ENCODE measurements around the gene ATOH8. TPM values are rescaled to one million over a fixed set of nuclear protein-coding genes. Genes with fewer than 3 reads are reported as not detected.

Gene ATOH8
- total and polyA plus RNA-seq, 2 donors (not counting 3 experiments of a cell fraction or from before 2014, with no cell fraction given) = 10.3 to 12.8 TPM

GRCh38 chr2:85741833-85742455, 11.8 kb upstream of the ATOH8 start:
- Histone ChIP-seq H3K4me3 (replicated peaks in 1 of 3; ENCODE audit: insufficient read depth in 1 of 3, low read depth in 1 of 3, low read length in 3 of 3) (peak overlapping the region in 1 of 3 experiments; percentile 3), H3K79me2 (ENCODE audit: control insufficient read depth, insufficient read depth, low read length) (no peaks in the 10 kb centered on the region), H4K20me1 (replicated peaks; ENCODE audit: control insufficient read depth, extremely low read depth, insufficient read depth, low read length) (no peaks in the 10 kb centered on the region), H3K4me2 (ENCODE audit: insufficient read depth, low read length) (peak overlapping the region; percentile 18), H3K9ac (replicated peaks; ENCODE audit: extremely low read depth, insufficient read depth, low read length) (peak overlapping the region; percentile 90), H3K27me3 (ENCODE audit: control insufficient read depth in 2 of 2, insufficient read depth in 2 of 2, low read length in 2 of 2) (no peaks in the 10 kb centered on the region), H3K27ac (ENCODE audit: insufficient read depth, low read depth, low read length) (peak overlapping the region; percentile 97), H3K36me3 (ENCODE audit: control insufficient read depth in 2 of 2, extremely low read depth in 1 of 2, insufficient read depth in 2 of 2, low read length in 2 of 2) (no peaks in the 10 kb centered on the region), H3K9me1 (replicated peaks; ENCODE audit: control insufficient read depth, extremely low read depth, insufficient read depth, low read length) (no peaks in the 10 kb centered on the region), H2AFZ (ENCODE audit: low read depth, low read length) (peak overlapping the region; percentile 0), H3K4me1 (ENCODE audit: control insufficient read depth, extremely low read depth, insufficient read depth, low read length) (peaks cover 30% of the 10 kb centered on the region), H3K9me3 (replicated peaks; ENCODE audit: control insufficient read depth, insufficient read depth, low read length) (no peaks in the 10 kb centered on the region)
- dilution Hi-C loops (cut with MboI; ENCODE audit: extremely low pct_ligation_motif_present, low sequenced_read_pairs) (no loop called here), intact Hi-C loops (cut with micrococcal nuclease) (loop anchor here (1.0 kb wide), 3 partner anchors 8 to 30 kb away; no protein-coding TSS in a partner anchor)
- no peak for FAIRE-seq
- peak; percentile 87 for DNase-seq (ENCODE audit: low read depth, low spot score)
- CTCF ChIA-PET = interaction anchor here (0.9 to 3.6 kb wide), 17 partner anchors 9 to 147 kb away, joined by 3 to 32 read pairs (median 6); partner anchors contain the start of gene ATOH8
- TF ChIP-seq POLR2A (IDR thresholded peaks at IDR 0.05; ENCODE audit: low read depth, low read length) = no peak
- BruUV-seq (replicated peaks) = no TSS peak
- POLR2A ChIA-PET = interaction anchor here (2.0 to 2.2 kb wide), 2 partner anchors 12 to 30 kb away, joined by 5 to 14 read pairs; partner anchors contain the start of gene ATOH8

GRCh38 chr2:85743304-85743978, 10.3 kb upstream of the ATOH8 start:
- ChIA-PET POLR2A (interaction anchor here (2.2 kb wide), 1 partner anchor 29 kb away, joined by 14 read pairs; no protein-coding TSS in a partner anchor), CTCF (interaction anchor here (0.6 to 3.6 kb wide), 13 partner anchors 9 to 418 kb away, joined by 3 to 32 read pairs (median 7); partner anchors contain the start of gene ATOH8)
- FAIRE-seq (peak; percentile 43), DNase-seq (ENCODE audit: low read depth, low spot score) (peak; percentile 55)
- Histone ChIP-seq H3K4me2 (ENCODE audit: insufficient read depth, low read length) (peak overlapping the region; percentile 0), H3K27ac (ENCODE audit: insufficient read depth, low read depth, low read length) (peak overlapping the region; percentile 97), H3K9me3 (replicated peaks; ENCODE audit: control insufficient read depth, insufficient read depth, low read length) (no peaks in the 10 kb centered on the region), H4K20me1 (replicated peaks; ENCODE audit: control insufficient read depth, extremely low read depth, insufficient read depth, low read length) (no peaks in the 10 kb centered on the region), H3K4me3 (replicated peaks in 1 of 3; ENCODE audit: insufficient read depth in 1 of 3, low read depth in 1 of 3, low read length in 3 of 3) (no peak overlapping the region), H3K9me1 (replicated peaks; ENCODE audit: control insufficient read depth, extremely low read depth, insufficient read depth, low read length) (no peaks in the 10 kb centered on the region), H3K36me3 (ENCODE audit: control insufficient read depth in 2 of 2, extremely low read depth in 1 of 2, insufficient read depth in 2 of 2, low read length in 2 of 2) (no peaks in the 10 kb centered on the region), H3K27me3 (ENCODE audit: control insufficient read depth in 2 of 2, insufficient read depth in 2 of 2, low read length in 2 of 2) (no peaks in the 10 kb centered on the region), H3K4me1 (ENCODE audit: control insufficient read depth, extremely low read depth, insufficient read depth, low read length) (peaks cover 30% of the 10 kb centered on the region), H2AFZ (ENCODE audit: low read depth, low read length) (no peak overlapping the region), H3K9ac (replicated peaks; ENCODE audit: extremely low read depth, insufficient read depth, low read length) (peak overlapping the region; percentile 44), H3K79me2 (ENCODE audit: control insufficient read depth, insufficient read depth, low read length) (no peaks in the 10 kb centered on the region)
- dilution Hi-C loops (cut with MboI; ENCODE audit: extremely low pct_ligation_motif_present, low sequenced_read_pairs) (no loop called here), intact Hi-C loops (cut with micrococcal nuclease) (no loop called here)
- TF ChIP-seq POLR2A (IDR thresholded peaks at IDR 0.05; ENCODE audit: low read depth, low read length) (no peak), MYC (IDR thresholded peaks at IDR 0.05; ENCODE audit: low read depth, low read length) (no peak), CTCF (IDR thresholded peaks at IDR 0.05; ENCODE audit: extremely low read depth in 1 of 2, insufficient read depth in 1 of 2, low read depth in 1 of 2, low read length in 2 of 2) (no peak), GATA2 (IDR thresholded peaks at IDR 0.05; ENCODE audit: insufficient read depth, insufficient read length, low read depth, low read length) (no peak), EZH2 (IDR thresholded peaks at IDR 0.05; ENCODE audit: borderline replicate concordance, low read depth, low read length, severe bottlenecking) (no peak), MAX (IDR thresholded peaks at IDR 0.05; ENCODE audit: insufficient read depth, insufficient read length) (no peak), FOS (IDR thresholded peaks at IDR 0.05; ENCODE audit: borderline replicate concordance, insufficient read depth, low read length) (no peak), JUN (IDR thresholded peaks at IDR 0.05; ENCODE audit: borderline replicate concordance, insufficient read depth, insufficient read length, low read depth) (no peak), POLR2AphosphoS5 (IDR thresholded peaks at IDR 0.05; ENCODE audit: insufficient read depth, low read depth, low read length) (no peak)
- BruUV-seq (replicated peaks) = no TSS peak

All from endothelial cell of umbilical vein (primary cell).